CD4-positive, alpha-beta memory T cell (primary cell): ENCODE results near the gene GMDS. TPM values are rescaled to one million over a fixed set of nuclear protein-coding genes. Genes with fewer than 3 reads are reported as not detected.

Source experiments
- CTCF ChIA-PET: fragments of 350-600 bp; sonication (Branson Sonifier 250); formaldehyde crosslinking; loops from one replicate; lab custom pipeline; 2021; ENCODE audit warnings: inconsistent platforms; ENCODE audit not compliant: partially characterized antibody; lab: Charles Lee
- POLR2A ChIA-PET: fragments of 350-600 bp; sonication (Branson Sonifier 250); formaldehyde crosslinking; loops from one replicate; lab custom pipeline; 2021; ENCODE audit not compliant: partially characterized antibody; lab: Charles Lee
- DNase-seq, 5 donors: peaks; one replicate each; pipeline versions ENCODE4 v3.0.0 to v3.0.0-alpha.2; 2020 to 2022; ENCODE audit warnings: mixed read lengths in 1 of 5
- H3K27ac ChIP-seq: one replicate; pipeline ENCODE4 v1.7.0; 2013; ENCODE audit warnings: low read depth, low read length
- H3K27me3 ChIP-seq: 2 replicates; pipeline ENCODE4 v1.7.0; 2013; ENCODE audit warnings: mild to moderate bottlenecking, low read length, moderate library complexity; ENCODE audit not compliant: insufficient read depth
- H3K36me3 ChIP-seq: 2 replicates; pipeline ENCODE4 v1.7.0; 2013; ENCODE audit warnings: mild to moderate bottlenecking, low read length, moderate library complexity; ENCODE audit not compliant: insufficient read depth
- H3K4me1 ChIP-seq: 2 replicates; pipeline ENCODE4 v1.7.0; 2013; ENCODE audit warnings: mild to moderate bottlenecking, low read length, moderate library complexity; ENCODE audit not compliant: insufficient read depth
- H3K4me3 ChIP-seq, 2 donors: one replicate each; pipeline ENCODE4 v1.7.0; 2013; ENCODE audit warnings: low read length in 2 of 2, mild to moderate bottlenecking in 1 of 2
- H3K9me3 ChIP-seq, 2 donors: one replicate each; pipeline ENCODE4 v1.7.0; 2013; ENCODE audit warnings: low read length in 2 of 2, control low read depth in 1 of 2; ENCODE audit not compliant: control insufficient read depth in 1 of 2
- H3K27ac Mint-ChIP-seq, 7 donors: one replicate each; pipeline ENCODE4 v1.8.0; 2020 to 2021; ENCODE audit warnings: mixed read lengths in 7 of 7, mild to moderate bottlenecking in 6 of 7, inconsistent platforms in 3 of 7, moderate library complexity in 3 of 7
- H3K27me3 Mint-ChIP-seq, 2 donors: one replicate each; pipeline ENCODE4 v1.8.0; 2020 to 2021; ENCODE audit warnings: mixed read lengths in 2 of 2
- H3K36me3 Mint-ChIP-seq, 2 donors: one replicate each; pipeline ENCODE4 v1.8.0; 2020 to 2021; ENCODE audit warnings: mixed read lengths in 2 of 2, inconsistent platforms in 1 of 2, mild to moderate bottlenecking in 1 of 2
- H3K4me1 Mint-ChIP-seq, 4 donors: one replicate each; pipeline ENCODE4 v1.8.0; 2020 to 2021; ENCODE audit warnings: mixed read lengths in 4 of 4, mild to moderate bottlenecking in 1 of 4
- H3K4me3 Mint-ChIP-seq, 8 donors: one replicate each; pipeline ENCODE4 v1.8.0; 2020 to 2021; ENCODE audit warnings: mixed read lengths in 8 of 8, mild to moderate bottlenecking in 7 of 8, moderate library complexity in 6 of 8, inconsistent platforms in 3 of 8
- H3K9me3 Mint-ChIP-seq, 8 donors: one replicate each; pipeline ENCODE4 v1.8.0; 2020 to 2021; ENCODE audit warnings: mixed read lengths in 8 of 8, mild to moderate bottlenecking in 5 of 8, inconsistent platforms in 3 of 8, moderate library complexity in 1 of 8
- intact Hi-C: fragments of 100-400 bp; cut with micrococcal nuclease; formaldehyde crosslinking; loops from one replicate; pipeline ENCODE4 v1.15.1; 2023
- polyA plus RNA-seq, 2 donors: library from polyadenylated mRNA; unstranded; fragments of 300-500 nt; fragmentation: Illumina TruSeq; gene quantifications; one replicate each; pipeline ENCODE4 v1.2.3, GENCODE V29; 2021
- total RNA-seq, 2 experiments: library from RNA; stranded (reverse); gene quantifications; one replicate each; pipeline ENCODE4 v1.2.3, GENCODE V29; 2021

Gene GMDS
- total and polyA plus RNA-seq, 4 experiments from 2014 or later = 12.1 to 24.0 (median 15.2) TPM

DNA sequence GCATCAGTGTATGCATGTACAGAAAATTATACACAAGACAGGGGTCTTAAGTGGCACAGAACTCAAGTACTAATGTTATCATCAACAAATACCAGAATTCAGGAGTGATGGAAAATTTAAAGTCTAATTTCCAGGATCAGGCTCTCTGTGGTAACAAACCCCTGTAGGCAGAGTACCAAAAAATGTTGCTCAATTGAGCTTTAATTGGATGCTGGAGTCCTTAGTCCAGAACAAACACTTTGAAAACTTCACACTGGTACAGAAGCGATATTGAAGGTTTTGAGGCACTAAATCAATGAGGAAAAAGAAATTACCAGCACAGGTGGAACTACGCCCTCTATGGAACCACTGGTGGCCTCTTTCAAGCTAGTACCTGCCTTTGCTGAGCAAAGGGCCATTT, 522.6 kb downstream of the GMDS start:
- no peaks in the 10 kb centered on the region for H3K9me3 Mint-ChIP-seq
- no peak overlapping the region for H3K27ac Mint-ChIP-seq
- H3K9me3 ChIP-seq = no peaks in the 10 kb centered on the region
- CTCF ChIA-PET = no interaction called here
- peaks cover 28 to 51% of the 10 kb centered on the region in 2 donors for H3K36me3 Mint-ChIP-seq
- H3K4me1 ChIP-seq = no peaks in the 10 kb centered on the region
- peaks cover 0 to 1% (median 0%) of the 10 kb centered on the region in 4 donors for H3K4me1 Mint-ChIP-seq
- H3K4me3 Mint-ChIP-seq = no peak overlapping the region
- H3K27me3 Mint-ChIP-seq = no peaks in the 10 kb centered on the region
- DNase-seq = no peak
- no peaks in the 10 kb centered on the region for H3K27me3 ChIP-seq
- POLR2A ChIA-PET = no interaction called here
- intact Hi-C loops = no loop called here
- H3K4me3 ChIP-seq = no peak overlapping the region
- H3K36me3 ChIP-seq = no peaks in the 10 kb centered on the region
- no peak overlapping the region for H3K27ac ChIP-seq

GRCh38 chr6:1720620-1721322, 524.6 kb downstream of the GMDS start:
- Mint-ChIP-seq H3K4me1 (peaks cover 0 to 1% (median 0%) of the 10 kb centered on the region in 4 donors), H3K9me3 (no peaks in the 10 kb centered on the region), H3K27ac (no peak overlapping the region), H3K27me3 (no peaks in the 10 kb centered on the region), H3K4me3 (no peak overlapping the region), H3K36me3 (peaks cover 18 to 47% of the 10 kb centered on the region in 2 donors)
- DNase-seq = no peak
- Histone ChIP-seq H3K4me3 (no peak overlapping the region), H3K27me3 (no peaks in the 10 kb centered on the region), H3K36me3 (no peaks in the 10 kb centered on the region), H3K4me1 (no peaks in the 10 kb centered on the region), H3K27ac (no peak overlapping the region), H3K9me3 (no peaks in the 10 kb centered on the region)
- ChIA-PET POLR2A (no interaction called here), CTCF (no interaction called here)
- intact Hi-C loops = no loop called here

GRCh38 chr6:1719922-1720321, 525.5 kb downstream of the GMDS start:
- CTCF ChIA-PET = interaction anchor here (0.7 to 0.9 kb wide), 2 partner anchors 10 to 21 kb away, joined by 3 read pairs; no protein-coding TSS in a partner anchor
- H3K36me3 Mint-ChIP-seq = peaks cover 11 to 39% of the 10 kb centered on the region in 2 donors
- no peak for DNase-seq
- Histone ChIP-seq H3K9me3 (no peaks in the 10 kb centered on the region), H3K27ac (no peak overlapping the region), H3K4me1 (no peaks in the 10 kb centered on the region), H3K4me3 (no peak overlapping the region), H3K36me3 (no peaks in the 10 kb centered on the region), H3K27me3 (no peaks in the 10 kb centered on the region)
- intact Hi-C loops = no loop called here
- no peak overlapping the region for H3K4me3 Mint-ChIP-seq
- H3K27me3 Mint-ChIP-seq = no peaks in the 10 kb centered on the region
- H3K4me1 Mint-ChIP-seq = peaks cover 0 to 1% (median 0%) of the 10 kb centered on the region in 4 donors
- H3K9me3 Mint-ChIP-seq = no peaks in the 10 kb centered on the region
- POLR2A ChIA-PET = no interaction called here
- no peak overlapping the region for H3K27ac Mint-ChIP-seq

DNA sequence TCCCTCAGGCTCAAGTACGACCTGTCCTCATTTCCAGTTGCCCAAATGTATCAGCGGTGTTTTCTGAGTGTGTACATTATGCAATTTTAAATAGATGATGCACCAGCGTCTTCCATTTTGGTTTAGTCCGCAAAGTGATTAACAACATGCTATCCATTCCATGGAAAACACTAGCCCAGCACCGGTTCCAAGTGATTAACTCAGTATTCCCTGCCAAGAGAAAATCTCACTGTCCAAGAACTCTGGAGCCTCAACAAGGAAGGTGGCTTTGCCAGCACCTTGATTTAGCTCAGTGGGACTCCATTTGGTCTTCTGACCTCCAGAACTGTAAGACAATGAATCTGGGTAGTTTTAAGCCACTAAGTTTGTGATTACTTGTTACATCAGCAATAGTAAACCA, 528.5 kb downstream of the GMDS start:
- Mint-ChIP-seq H3K27me3 (no peaks in the 10 kb centered on the region), H3K4me3 (no peak overlapping the region), H3K27ac (no peak overlapping the region), H3K4me1 (peaks cover 0 to 4% (median under 1%) of the 10 kb centered on the region in 4 donors), H3K9me3 (no peaks in the 10 kb centered on the region), H3K36me3 (peaks cover 4 to 43% of the 10 kb centered on the region in 2 donors)
- Histone ChIP-seq H3K9me3 (no peaks in the 10 kb centered on the region), H3K27me3 (no peaks in the 10 kb centered on the region), H3K4me3 (no peak overlapping the region), H3K4me1 (no peaks in the 10 kb centered on the region), H3K27ac (no peak overlapping the region), H3K36me3 (no peaks in the 10 kb centered on the region)
- intact Hi-C loops = no loop called here
- POLR2A ChIA-PET = no interaction called here
- CTCF ChIA-PET = no interaction called here
- DNase-seq = no peak

DNA sequence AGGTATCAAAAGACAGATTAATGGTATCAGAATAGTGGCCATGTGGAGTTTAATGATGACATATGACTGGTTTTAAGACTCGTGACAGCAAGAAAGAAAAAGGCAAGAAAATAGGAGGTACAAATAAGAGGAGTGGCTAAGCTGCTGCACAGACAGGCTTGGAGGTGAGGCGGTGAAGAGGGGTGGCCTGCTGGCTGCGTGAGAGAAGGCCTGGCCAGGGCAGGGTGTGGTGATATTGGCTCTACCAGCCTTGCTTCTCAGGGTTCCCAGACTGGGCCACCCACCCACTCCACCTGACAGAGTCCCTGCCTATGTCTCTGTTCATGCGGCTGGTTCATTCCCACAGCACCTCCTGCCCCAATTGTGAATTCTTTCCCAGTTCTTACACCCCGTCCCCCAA, 529.0 kb downstream of the GMDS start:
- POLR2A ChIA-PET = no interaction called here
- no peak overlapping the region for H3K27ac ChIP-seq

GRCh38 chr6:1715336-1715735, 530.1 kb downstream of the GMDS start:
- Mint-ChIP-seq H3K4me3 (no peak overlapping the region), H3K36me3 (peaks cover 4 to 37% of the 10 kb centered on the region in 2 donors), H3K27ac (no peak overlapping the region), H3K4me1 (peaks cover 0 to 4% (median under 1%) of the 10 kb centered on the region in 4 donors), H3K27me3 (no peaks in the 10 kb centered on the region), H3K9me3 (no peaks in the 10 kb centered on the region)
- no peaks in the 10 kb centered on the region for H3K27me3 ChIP-seq
- ChIA-PET POLR2A (no interaction called here), CTCF (no interaction called here)
- no peak for DNase-seq
- H3K27ac ChIP-seq = no peak overlapping the region
- H3K9me3 ChIP-seq = no peaks in the 10 kb centered on the region
- H3K4me3 ChIP-seq = no peak overlapping the region
- H3K36me3 ChIP-seq = no peaks in the 10 kb centered on the region
- H3K4me1 ChIP-seq = no peaks in the 10 kb centered on the region
- intact Hi-C loops = no loop called here

More for the DNA sequence above, 529.0 kb downstream of the GMDS start:
- H3K9me3 Mint-ChIP-seq = no peaks in the 10 kb centered on the region
- no peak overlapping the region for H3K4me3 Mint-ChIP-seq
- DNase-seq = no peak
- no peaks in the 10 kb centered on the region for H3K27me3 ChIP-seq
- peaks cover 4 to 43% of the 10 kb centered on the region in 2 donors for H3K36me3 Mint-ChIP-seq
- H3K36me3 ChIP-seq = no peaks in the 10 kb centered on the region
- intact Hi-C loops = no loop called here
- no peaks in the 10 kb centered on the region for H3K27me3 Mint-ChIP-seq
- peaks cover 0 to 4% (median under 1%) of the 10 kb centered on the region in 4 donors for H3K4me1 Mint-ChIP-seq
- CTCF ChIA-PET = no interaction called here
- no peak overlapping the region for H3K4me3 ChIP-seq
- H3K4me1 ChIP-seq = no peaks in the 10 kb centered on the region
- no peaks in the 10 kb centered on the region for H3K9me3 ChIP-seq
- peak overlapping the region in 1 of 7 donors; percentile 32 for H3K27ac Mint-ChIP-seq

DNA sequence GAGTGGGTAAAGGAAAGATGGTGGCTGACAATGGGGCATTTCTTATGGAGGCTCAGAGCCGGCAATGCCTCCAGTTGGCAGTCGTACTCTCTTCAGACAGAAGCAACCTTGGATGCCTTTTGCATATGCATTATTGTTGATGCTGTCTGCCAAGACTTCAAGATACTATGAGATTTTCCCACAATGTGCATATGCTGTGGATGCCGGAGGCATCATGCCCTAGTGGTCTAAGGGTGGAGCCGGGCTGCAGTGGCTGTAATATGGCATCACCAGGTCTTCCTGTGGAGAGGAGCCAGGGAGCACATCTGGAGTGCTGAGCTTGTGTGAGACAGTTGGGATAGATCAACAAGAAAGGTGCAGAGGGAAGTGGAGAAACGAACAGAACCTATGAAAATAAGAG, 530.8 kb downstream of the GMDS start:
- H3K27me3 Mint-ChIP-seq = no peaks in the 10 kb centered on the region
- H3K4me1 ChIP-seq = no peaks in the 10 kb centered on the region
- H3K36me3 ChIP-seq = no peaks in the 10 kb centered on the region
- no peak for DNase-seq
- peaks cover 0 to 4% (median 0%) of the 10 kb centered on the region in 4 donors for H3K4me1 Mint-ChIP-seq
- no peak overlapping the region for H3K27ac Mint-ChIP-seq
- intact Hi-C loops = no loop called here
- no peak overlapping the region for H3K4me3 Mint-ChIP-seq
- H3K27me3 ChIP-seq = no peaks in the 10 kb centered on the region
- no peaks in the 10 kb centered on the region for H3K9me3 ChIP-seq
- H3K36me3 Mint-ChIP-seq = peaks cover 4 to 37% of the 10 kb centered on the region in 2 donors
- CTCF ChIA-PET = no interaction called here
- no peaks in the 10 kb centered on the region for H3K9me3 Mint-ChIP-seq
- no peak overlapping the region for H3K27ac ChIP-seq
- H3K4me3 ChIP-seq = no peak overlapping the region
- POLR2A ChIA-PET = no interaction called here
